AG10803 (cell line): ENCODE measurements around the gene NOCT.

Source experiments
- DNase-seq: peaks from one replicate; pipeline ENCODE4 v3.0.0; 2010; ENCODE audit warnings: low read depth
- H3K4me3 ChIP-seq: 2 replicates; pipeline ENCODE4 v1.5.1; 2011; ENCODE audit warnings: mild to moderate bottlenecking, low read length, control low read depth
- CTCF ChIP-seq: conservative IDR thresholded peaks from 2 replicates; pipeline ENCODE4 v1.5.1; 2011; ENCODE audit warnings: mild to moderate bottlenecking, low read length, control low read depth, inconsistent platforms

Gene NOCT

DNA sequence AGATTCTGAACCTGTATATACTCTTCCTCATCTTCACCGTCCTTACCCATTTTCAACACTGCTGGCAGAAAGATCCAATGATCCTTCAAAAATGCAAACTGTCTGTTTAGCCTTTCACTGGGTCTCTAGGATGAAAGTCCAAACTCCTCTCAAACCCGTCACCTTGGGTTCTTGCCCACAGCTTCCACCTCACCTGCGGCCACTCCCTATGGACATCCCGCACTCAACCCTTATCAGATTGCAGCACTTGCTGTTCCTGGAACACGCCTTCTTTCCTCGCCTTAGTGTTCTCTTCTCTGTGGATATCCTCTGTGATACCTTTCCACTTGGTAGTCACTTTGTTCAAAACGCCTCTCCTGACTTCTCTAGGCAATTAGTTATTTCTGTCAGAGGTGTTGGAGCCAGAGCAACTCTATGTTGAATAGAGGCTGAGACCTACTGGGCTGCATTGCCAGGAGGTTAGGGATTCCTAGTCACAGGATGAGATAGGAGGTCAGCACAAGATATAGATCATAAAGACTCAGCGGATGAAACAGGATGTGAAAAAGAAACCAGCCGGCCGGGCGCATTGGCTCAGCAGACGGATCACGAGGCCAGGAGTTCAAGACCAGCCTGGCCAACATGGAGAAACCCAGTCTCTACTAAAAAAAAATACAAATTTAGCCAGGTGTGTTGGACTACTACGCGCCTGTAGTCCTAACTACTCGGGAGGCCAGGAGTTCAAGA lies 4.2 kb upstream of the NOCT start:
- no peak overlapping the region for H3K4me3 ChIP-seq
- no peak for DNase-seq
- TF ChIP-seq CTCF, result no peak

DNA sequence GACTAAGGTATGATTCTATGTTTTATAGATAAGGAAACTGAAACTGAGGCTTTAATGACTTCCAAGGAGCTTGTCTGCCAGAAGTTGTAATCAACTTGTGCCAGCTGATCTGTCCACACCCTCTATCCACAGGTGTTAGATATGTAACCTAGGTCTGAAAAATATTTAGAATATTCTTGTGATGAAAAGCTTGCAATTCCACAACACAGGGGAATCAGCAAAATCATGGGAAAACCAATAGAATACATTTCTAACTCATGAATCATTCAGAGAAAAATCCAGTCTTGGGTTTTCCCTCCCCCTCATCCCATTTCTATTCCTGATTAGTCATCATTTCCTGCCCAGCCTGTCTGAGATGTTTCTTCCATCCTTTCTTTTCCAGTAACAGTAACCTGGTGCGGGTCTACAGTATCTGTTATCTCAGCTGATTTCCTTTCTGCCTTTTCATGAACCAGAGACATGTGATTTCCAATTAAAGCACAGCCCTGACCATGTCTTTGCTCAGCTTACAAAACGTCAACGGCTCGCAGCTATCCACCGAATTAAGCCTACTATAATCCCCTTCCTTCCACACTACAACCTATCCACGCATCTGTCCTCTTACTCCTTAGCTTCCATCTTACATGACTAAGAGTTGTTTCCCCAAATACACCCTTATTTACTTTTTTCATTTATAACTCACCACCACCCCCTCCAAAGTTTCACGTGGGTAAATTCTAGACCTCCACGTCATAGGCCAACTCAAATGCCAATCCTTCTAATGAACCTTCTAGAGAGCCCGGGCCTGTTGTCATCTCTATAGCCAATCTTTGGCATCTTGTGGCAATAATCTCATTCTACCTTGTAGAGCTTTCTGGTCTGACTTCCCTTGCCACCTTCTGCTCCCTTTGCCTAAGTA lies 961 bp upstream of the NOCT start:
- no peak for TF ChIP-seq CTCF
- DNase-seq, result peak; percentile 95
- H3K4me3 ChIP-seq, result peak overlapping the region; percentile 87

- peak; percentile 21 for DNase-seq
These were observed 429 bp downstream of the NOCT start for GRCh38 chr4:139015948-139016471.

GRCh38 chr4:139017861-139018260 lies 2.3 kb downstream of the NOCT start:
- peak overlapping the region; percentile 0; the same call in 1 of the 2 replicates for H3K4me3 ChIP-seq

More at GRCh38 chr4:139015948-139016471, 429 bp downstream of the NOCT start:
- no peak for TF ChIP-seq CTCF
- peak overlapping the region; percentile 87 for H3K4me3 ChIP-seq

DNA sequence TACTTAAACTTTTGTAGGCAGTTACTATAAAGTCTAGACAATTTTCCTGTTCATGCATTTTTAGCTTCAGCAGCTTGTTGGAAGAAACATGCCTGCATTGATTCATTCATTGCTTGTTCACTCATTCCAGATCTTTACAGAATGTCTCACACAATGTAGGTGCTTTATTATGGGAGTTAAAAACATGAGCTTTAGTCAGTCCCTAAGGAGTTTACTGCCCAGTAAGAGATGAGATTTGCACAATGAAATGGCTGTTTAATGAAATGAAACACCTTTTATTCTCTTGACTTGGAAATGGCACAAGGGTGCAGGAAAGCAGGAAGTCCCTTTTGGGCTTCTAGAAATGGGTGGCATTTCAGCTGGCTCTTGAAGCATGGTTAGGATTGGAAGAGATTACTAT lies 2.9 kb downstream of the NOCT start:
- H3K4me3 ChIP-seq, result no peak overlapping the region
- DNase-seq, result peak; percentile 22
- TF ChIP-seq CTCF, result no peak

More at GRCh38 chr4:139017861-139018260, 2.3 kb downstream of the NOCT start:
- TF ChIP-seq CTCF, result no peak
- peak; percentile 43 for DNase-seq

GRCh38 chr4:139018971-139019758 lies 3.6 kb downstream of the NOCT start:
- H3K4me3 ChIP-seq, result peak overlapping the region; percentile 21; the same call in 1 of the 2 replicates
- peak; percentile 92 for DNase-seq
- TF ChIP-seq CTCF, result no peak
